Stomach (tissue), 9 donors: Measurements from ENCODE around the gene UNC45A. TPM values are rescaled to one million over a fixed set of nuclear protein-coding genes. Genes with fewer than 3 reads are reported as not detected.

Source experiments
- DNase-seq, 2 donors: peaks; one replicate each; pipeline versions ENCODE4 v3.0.0 to v3.0.0-alpha.2; 2013 to 2019
- H3K27ac ChIP-seq, 5 donors: fragments of 200-600 bp in 4 of 5; sonication (generic) in 4 of 5; one replicate each; pipeline ENCODE4 v1.5.1; 2013 to 2019; ENCODE audit warnings: mild to moderate bottlenecking in 1 of 5, moderate library complexity in 1 of 5
- H3K27me3 ChIP-seq, 3 donors: fragments of 200-600 bp; sonication (generic); one replicate each; pipeline ENCODE4 v1.5.1; 2017 to 2019; ENCODE audit warnings: mixed run types in 1 of 3
- H3K36me3 ChIP-seq, 4 donors: fragments of 200-600 bp; sonication (generic); 1 replicate in 3 of 4; 2 replicates in 1 of 4; pipeline ENCODE4 v1.5.1; 2016 to 2019
- H3K4me1 ChIP-seq, 4 donors: fragments of 200-600 bp; sonication (generic); one replicate each; pipeline ENCODE4 v1.5.1; 2016 to 2019
- H3K4me3 ChIP-seq, 4 donors: fragments of 200-600 bp; sonication (generic) in 3 of 4; one replicate each; pipeline ENCODE4 v1.5.1; 2016 to 2019; ENCODE audit warnings: mild to moderate bottlenecking in 1 of 4
- H3K9me3 ChIP-seq, 4 donors: fragments of 200-600 bp; sonication (generic); one replicate each; pipeline ENCODE4 v1.5.1; 2016 to 2019
- CTCF ChIP-seq, 7 experiments: fragments of 450-650 bp in 4 of 7; fragments of 200-600 bp in 3 of 7; sonication (generic) in 3 of 7; IDR thresholded peaks; one replicate each; pipeline ENCODE4 v1.5.1; 2016 to 2019; ENCODE audit warnings: antibody characterized with exemption in 7 of 7, control low read depth in 2 of 7, mild to moderate bottlenecking in 1 of 7
- EP300 ChIP-seq: sonication (generic); formaldehyde crosslinking; IDR thresholded peaks from one replicate; pipeline ENCODE4 v1.6.1; 2017; ENCODE audit warnings: antibody characterized with exemption
- POLR2A ChIP-seq, 4 donors: fragments of 450-650 bp; IDR thresholded peaks; one replicate each; pipeline ENCODE4 v1.6.1; 2016; ENCODE audit warnings: antibody characterized with exemption in 4 of 4, control low read depth in 2 of 4, mild to moderate bottlenecking in 1 of 4, moderate library complexity in 1 of 4
- POLR2AphosphoS5 ChIP-seq, 3 donors: sonication (generic); formaldehyde crosslinking; IDR thresholded peaks; one replicate each; pipeline ENCODE4 v1.6.1; 2016; ENCODE audit warnings: antibody characterized with exemption in 3 of 3
- WGBS, 5 donors: extraction: QIAGEN DNeasy Blood & Tissue Kit in 3 of 5; methylation state at CpG; one replicate each; pipeline versions ENCODE4 v1.1.5 to v1.1.7; 2013 to 2018; 5-methylcytosine and 5-hydroxymethylcytosine counted together
- intact Hi-C: fragments of 100-400 bp; cut with DNase I; formaldehyde crosslinking; loops from one replicate; pipeline ENCODE4 v1.15.1; 2023; ENCODE audit warnings: low total_unique reads
- polyA plus RNA-seq, 3 donors: library from polyadenylated mRNA; stranded (reverse); fragments of 200-250 nt; gene quantifications; one replicate each; pipeline ENCODE4 v1.2.3, GENCODE V29; 2013
- total RNA-seq, 5 donors: library from RNA; depleted of rRNA; stranded (reverse); fragments of >200 nt; gene quantifications; one replicate each; pipeline versions ENCODE4 v1.1.0 to v1.2.3, GENCODE V29; 2014 to 2016
- donor health status: healthy with polysubstance abuse.
- donor health status: Bipolar disorder and iron deficiency.
- donor health status: healthy.

UNC45A gene
- total and polyA plus RNA-seq, 8 donors = 28.0 to 63.8 (median 43.0) TPM

GRCh38 chr15:90947577-90948357 is 12.7 kb downstream of the UNC45A start:
- Histone ChIP-seq H3K27ac (no peak overlapping the region), H3K4me1 (peaks cover 0 to 6% (median 0%) of the 10 kb centered on the region in 4 donors), H3K4me3 (no peak overlapping the region), H3K27me3 (no peaks in the 10 kb centered on the region), H3K9me3 (no peaks in the 10 kb centered on the region), H3K36me3 (peaks cover 90 to 100% (median 100%) of the 10 kb centered on the region in 4 donors)
- DNase-seq = no peak
- TF ChIP-seq EP300 = no peak
- WGBS, 5 donors = 88 to 96% (median 92%) methylated on average over 17 to 18 of the region's 18 CpGs
- intact Hi-C loops = no loop called here

- 92 to 98% (median 97%) methylated on average over 5 to 8 of the region's 8 CpGs for WGBS, 5 donors
- intact Hi-C loops = no loop called here
- no peak for DNase-seq
- H3K36me3 ChIP-seq = peaks cover 90 to 100% (median 100%) of the 10 kb centered on the region in 4 donors
- no peak for TF ChIP-seq EP300
- TF ChIP-seq CTCF (IDR thresholded peaks at IDR 0.05) = no peak
- TF ChIP-seq POLR2AphosphoS5 (IDR thresholded peaks at IDR 0.05) = no peak
- no peak for TF ChIP-seq POLR2A (IDR thresholded peaks at IDR 0.05)
- H3K4me1 ChIP-seq = peaks cover 0 to 6% (median 0%) of the 10 kb centered on the region in 4 donors
- H3K27ac ChIP-seq = no peak overlapping the region
- no peak overlapping the region for H3K4me3 ChIP-seq
- H3K9me3 ChIP-seq = no peaks in the 10 kb centered on the region
- no peaks in the 10 kb centered on the region for H3K27me3 ChIP-seq
Observed at GRCh38 chr15:90948506-90948905, 13.4 kb downstream of the UNC45A start.

GRCh38 chr15:90949979-90950675 is 15.0 kb downstream of the UNC45A start:
- Histone ChIP-seq H3K4me3 (no peak overlapping the region), H3K4me1 (peaks cover under 1 to 10% (median 5%) of the 10 kb centered on the region in 4 donors), H3K9me3 (no peaks in the 10 kb centered on the region), H3K27ac (no peak overlapping the region), H3K36me3 (peaks cover 76 to 90% (median 89%) of the 10 kb centered on the region in 4 donors), H3K27me3 (no peaks in the 10 kb centered on the region)
- intact Hi-C loops = no loop called here
- no peak for DNase-seq
- no peak for TF ChIP-seq EP300
- no peak for TF ChIP-seq CTCF (IDR thresholded peaks at IDR 0.05)
- TF ChIP-seq POLR2A (IDR thresholded peaks at IDR 0.05) = no peak
- TF ChIP-seq POLR2AphosphoS5 (IDR thresholded peaks at IDR 0.05) = no peak
- 92 to 97% (median 94%) methylated on average over 19 to 23 of the region's 23 CpGs for WGBS, 5 donors

- DNase-seq = no peak
- Histone ChIP-seq H3K4me3 (no peak overlapping the region), H3K27ac (no peak overlapping the region), H3K9me3 (no peaks in the 10 kb centered on the region), H3K36me3 (peaks cover 71 to 85% (median 84%) of the 10 kb centered on the region in 4 donors), H3K27me3 (no peaks in the 10 kb centered on the region), H3K4me1 (peaks cover 6 to 15% (median 10%) of the 10 kb centered on the region in 4 donors)
- 92 to 98% (median 97%) methylated on average over 6 of the region's 6 CpGs for WGBS, 5 donors
- intact Hi-C loops = no loop called here
- TF ChIP-seq POLR2AphosphoS5 (IDR thresholded peaks at IDR 0.05) = no peak
- no peak for TF ChIP-seq CTCF (IDR thresholded peaks at IDR 0.05)
- TF ChIP-seq POLR2A (IDR thresholded peaks at IDR 0.05) = no peak
- no peak for TF ChIP-seq EP300
Observed at GRCh38 chr15:90950676-90951075, 15.6 kb downstream of the UNC45A start.
